Transverse colon (tissue), 4 donors: Measurements from ENCODE around the gene NOP53. TPM values are rescaled to one million over a fixed set of nuclear protein-coding genes. Genes with fewer than 3 reads are reported as not detected.
A peak's percentile ranks its signal among the peaks of the same experiment; 100 is the strongest.
"Not testable (repeated sequence)": the region's sequence is repeated elsewhere in the genome, so short reads cannot be mapped to it uniquely, and the experiment has no call there.

ENCODE experiments used
- DNase-seq: peaks from one replicate; pipeline ENCODE4 v3.0.0-alpha.2; 2019
- H3K27ac ChIP-seq, 4 donors: fragments of 200-600 bp; sonication (generic); 2 replicates each; pipeline ENCODE4 v1.5.1; 2016 to 2018; ENCODE audit warnings: inconsistent platforms in 4 of 4
- H3K27me3 ChIP-seq: fragments of 200-600 bp; sonication (generic); 2 replicates; pipeline ENCODE4 v1.5.1; 2017; ENCODE audit warnings: inconsistent platforms
- H3K36me3 ChIP-seq, 4 donors: fragments of 200-600 bp; sonication (generic); 2 replicates each; pipeline ENCODE4 v1.5.1; 2017 to 2019; ENCODE audit warnings: inconsistent platforms in 4 of 4
- H3K4me1 ChIP-seq, 4 donors: fragments of 200-600 bp; sonication (generic); 2 replicates each; pipeline ENCODE4 v1.5.1; 2017 to 2020; ENCODE audit warnings: inconsistent platforms in 4 of 4
- H3K4me3 ChIP-seq, 4 donors: fragments of 200-600 bp; sonication (generic); 1 replicate in 1 of 4; 2 replicates in 3 of 4; pipeline versions ENCODE4 v1.5.1 to v1.6.1; 2017 to 2019; ENCODE audit warnings: inconsistent platforms in 4 of 4
- H3K9me3 ChIP-seq, 2 donors: fragments of 200-600 bp; sonication (generic); 2 replicates each; pipeline ENCODE4 v1.5.1; 2017 to 2019; ENCODE audit warnings: inconsistent platforms in 2 of 2
- EP300 ChIP-seq: sonication (generic); formaldehyde crosslinking; IDR thresholded peaks from one replicate; pipeline ENCODE4 v1.6.1; 2017; ENCODE audit warnings: antibody characterized with exemption, low read depth
- POLR2A ChIP-seq: fragments of 450-650 bp; IDR thresholded peaks from one replicate; pipeline ENCODE4 v1.6.1; 2016; ENCODE audit warnings: antibody characterized with exemption, mild to moderate bottlenecking, moderate library complexity
- POLR2AphosphoS5 ChIP-seq, 3 donors: sonication (generic); formaldehyde crosslinking; IDR thresholded peaks; one replicate each; pipeline ENCODE4 v1.6.1; 2016; ENCODE audit warnings: antibody characterized with exemption in 3 of 3
- WGBS, 2 donors: methylation state at CpG; one replicate each; pipeline ENCODE4 v1.1.5; 2018; ENCODE audit warnings: low coverage in 1 of 2; 5-methylcytosine and 5-hydroxymethylcytosine counted together
- in situ Hi-C, 4 donors: fragments of 200-750 bp; cut with MboI; loops; one replicate each; pipeline versions ENCODE4 v1.15.0 to v1.15.1; 2017; ENCODE audit warnings: low sequenced_read_pairs in 3 of 4, low pct_ligation_motif_present in 1 of 4, low pct_unique_long_range_greater_than_20kb in 1 of 4
- intact Hi-C: fragments of 100-400 bp; cut with DNase I; formaldehyde crosslinking; loops from one replicate; pipeline ENCODE4 v1.15.1; 2023; ENCODE audit warnings: low total_unique reads
- total RNA-seq, 4 donors: library from RNA; depleted of rRNA; stranded (reverse); fragments of >200 nt; gene quantifications; one replicate each; pipeline ENCODE4 v1.1.0, GENCODE V29; 2016
- TF ChIP-seq, protein P1 (sequence below), 5 experiments: fragments of 200-600 bp in 3 of 5; fragments of 450-650 bp in 2 of 5; sonication (generic) in 3 of 5; IDR thresholded peaks; 1 replicate in 2 of 5; 2 replicates in 3 of 5; pipeline ENCODE4 v1.5.1; 2016 to 2017; ENCODE audit warnings: antibody characterized with exemption in 5 of 5, inconsistent platforms in 3 of 5, mild to moderate bottlenecking in 2 of 5, moderate library complexity in 1 of 5

NOP53 gene
- total RNA-seq, 4 donors from 2014 or later: 239 to 490 (median 364) TPM

DNA sequence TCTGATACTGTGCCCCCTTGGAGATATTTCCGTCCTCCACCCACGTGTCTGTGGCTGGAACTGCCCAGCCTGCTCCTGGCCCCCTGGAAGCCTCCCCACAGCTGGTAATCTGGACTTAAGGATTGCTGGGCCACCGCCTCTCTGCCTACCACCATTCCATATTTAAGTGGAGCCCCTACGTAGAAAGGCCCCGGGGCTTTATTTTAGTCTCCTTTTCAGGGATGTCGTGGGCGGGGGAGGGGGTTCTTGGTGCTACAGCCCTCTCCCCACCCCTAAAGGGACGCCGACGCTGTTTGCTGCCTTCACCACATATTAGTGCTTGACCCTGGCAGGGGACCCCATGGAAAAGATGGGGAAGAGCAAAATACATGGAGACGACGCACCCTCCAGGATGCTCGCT lies 2.7 kb upstream of the NOP53 start:
- H3K9me3 ChIP-seq: no peaks in the 10 kb centered on the region
- DNase-seq: no peak
- in situ Hi-C loops: no loop called here
- H3K27ac ChIP-seq: peak overlapping the region; percentile 95 to 98 (median 96)
- 54% methylated on average over 13 of the region's 13 CpGs; no CpG with 5 or more reads in 1 of the 2 donors for WGBS, 2 donors
- peaks cover 0 to 5% (median 0%) of the 10 kb centered on the region in 4 donors for H3K36me3 ChIP-seq
- intact Hi-C loops: loop anchor here (2.0 kb wide), 1 partner anchor 30 kb away; the partner anchor contains the start of gene EHD2
- TF ChIP-seq POLR2AphosphoS5 (IDR thresholded peaks at IDR 0.05) (no peak), EP300 (no peak), POLR2A (no peak)
- TF ChIP-seq, protein P1, sequence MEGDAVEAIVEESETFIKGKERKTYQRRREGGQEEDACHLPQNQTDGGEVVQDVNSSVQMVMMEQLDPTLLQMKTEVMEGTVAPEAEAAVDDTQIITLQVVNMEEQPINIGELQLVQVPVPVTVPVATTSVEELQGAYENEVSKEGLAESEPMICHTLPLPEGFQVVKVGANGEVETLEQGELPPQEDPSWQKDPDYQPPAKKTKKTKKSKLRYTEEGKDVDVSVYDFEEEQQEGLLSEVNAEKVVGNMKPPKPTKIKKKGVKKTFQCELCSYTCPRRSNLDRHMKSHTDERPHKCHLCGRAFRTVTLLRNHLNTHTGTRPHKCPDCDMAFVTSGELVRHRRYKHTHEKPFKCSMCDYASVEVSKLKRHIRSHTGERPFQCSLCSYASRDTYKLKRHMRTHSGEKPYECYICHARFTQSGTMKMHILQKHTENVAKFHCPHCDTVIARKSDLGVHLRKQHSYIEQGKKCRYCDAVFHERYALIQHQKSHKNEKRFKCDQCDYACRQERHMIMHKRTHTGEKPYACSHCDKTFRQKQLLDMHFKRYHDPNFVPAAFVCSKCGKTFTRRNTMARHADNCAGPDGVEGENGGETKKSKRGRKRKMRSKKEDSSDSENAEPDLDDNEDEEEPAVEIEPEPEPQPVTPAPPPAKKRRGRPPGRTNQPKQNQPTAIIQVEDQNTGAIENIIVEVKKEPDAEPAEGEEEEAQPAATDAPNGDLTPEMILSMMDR (IDR thresholded peaks at IDR 0.05): no peak
- peaks cover 24 to 42% (median 34%) of the 10 kb centered on the region in 4 donors for H3K4me1 ChIP-seq
- H3K27me3 ChIP-seq: no peaks in the 10 kb centered on the region
- H3K4me3 ChIP-seq: peak overlapping the region in 2 of 4 donors; percentile 39 to 54

DNA sequence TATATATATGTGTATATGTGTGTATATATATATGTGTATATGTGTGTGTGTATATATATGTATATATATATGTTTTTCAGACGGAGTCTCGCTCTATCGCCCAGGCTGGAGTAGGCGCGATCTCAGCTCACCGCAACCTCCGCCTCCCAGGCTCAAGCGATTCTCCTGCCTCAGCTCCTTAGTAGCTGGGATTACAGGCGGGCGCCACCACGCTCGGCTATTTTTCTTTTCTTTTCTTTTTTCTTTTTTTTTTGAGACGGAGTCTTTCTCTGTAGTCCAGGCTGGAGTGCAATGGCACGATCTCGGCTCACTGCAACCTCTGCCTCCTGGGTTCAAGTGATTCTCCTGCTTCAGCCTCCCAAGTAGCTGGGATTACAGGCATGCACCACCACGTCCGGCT lies 783 bp downstream of the NOP53 start:
- H3K27me3 ChIP-seq, DNase-seq, in situ Hi-C loops, intact Hi-C loops, H3K9me3 ChIP-seq: not testable (repeated sequence)
- peaks cover 0 to 26% (median 10%) of the 10 kb centered on the region in 4 donors for H3K36me3 ChIP-seq
- H3K4me1 ChIP-seq: peaks cover 24 to 45% (median 34%) of the 10 kb centered on the region in 4 donors
- peak overlapping the region in 3 of 4 donors; percentile 96 to 98 (median 97) for H3K27ac ChIP-seq
- peak overlapping the region; percentile 80 to 98 (median 80) for H3K4me3 ChIP-seq
- 74 to 76% methylated on average over 14 to 17 of the region's 17 CpGs for WGBS, 2 donors

DNA sequence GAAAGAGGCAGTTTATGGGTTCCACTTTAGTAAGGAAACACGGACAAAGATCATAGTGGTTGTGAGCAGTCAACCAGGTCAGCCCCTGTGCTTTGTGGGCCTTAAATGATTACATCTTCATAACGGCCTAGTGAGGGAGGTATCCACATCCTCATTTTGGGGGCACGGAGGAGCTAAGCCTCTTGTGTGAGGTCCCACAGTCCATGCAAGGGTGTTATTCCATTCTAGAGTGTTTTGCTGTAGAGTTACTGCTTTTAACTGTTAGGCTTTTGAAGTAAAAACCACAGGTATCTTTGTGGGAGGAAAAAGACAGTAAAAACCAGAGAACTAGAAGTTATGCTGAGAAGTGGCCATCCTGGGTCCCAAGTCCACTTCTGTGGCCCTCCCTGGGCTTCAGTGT lies 4.0 kb downstream of the NOP53 start:
- intact Hi-C loops (no loop called here), in situ Hi-C loops (no loop called here)
- WGBS, 2 donors: 57 to 60% methylated on average over 2 to 3 of the region's 3 CpGs
- Histone ChIP-seq H3K27ac (no peak overlapping the region), H3K27me3 (no peaks in the 10 kb centered on the region), H3K9me3 (no peaks in the 10 kb centered on the region), H3K36me3 (peaks cover 0 to 53% (median 18%) of the 10 kb centered on the region in 4 donors), H3K4me1 (peaks cover 14 to 27% (median 18%) of the 10 kb centered on the region in 4 donors), H3K4me3 (no peak overlapping the region)
- DNase-seq: no peak
- TF ChIP-seq, protein P1 (IDR thresholded peaks at IDR 0.05): no peak
- TF ChIP-seq POLR2A (no peak), POLR2AphosphoS5 (IDR thresholded peaks at IDR 0.05) (no peak)

DNA sequence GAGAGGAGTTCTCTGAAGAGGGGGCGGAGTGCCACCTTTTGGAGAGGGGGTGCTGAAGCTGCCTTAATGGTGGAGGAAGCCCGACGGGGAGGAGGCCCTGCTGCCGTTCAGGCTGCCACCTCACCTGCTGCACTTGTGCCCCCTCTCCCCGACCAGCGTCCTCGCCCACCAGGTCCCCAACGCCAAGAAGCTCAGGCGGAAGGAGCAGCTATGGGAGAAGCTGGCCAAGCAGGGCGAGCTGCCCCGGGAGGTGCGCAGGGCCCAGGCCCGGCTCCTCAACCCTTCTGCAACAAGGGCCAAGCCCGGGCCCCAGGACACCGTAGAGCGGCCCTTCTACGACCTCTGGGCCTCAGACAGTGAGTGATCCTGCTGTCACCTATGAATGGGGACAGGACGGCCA lies 5.4 kb downstream of the NOP53 start:
- Histone ChIP-seq H3K9me3 (no peaks in the 10 kb centered on the region), H3K27ac (no peak overlapping the region), H3K36me3 (peaks cover 0 to 64% (median 25%) of the 10 kb centered on the region in 4 donors), H3K4me1 (peaks cover 11 to 18% (median 12%) of the 10 kb centered on the region in 4 donors), H3K27me3 (no peaks in the 10 kb centered on the region), H3K4me3 (no peak overlapping the region)
- WGBS, 2 donors: 95% methylated on average over 18 of the region's 18 CpGs; no CpG with 5 or more reads in 1 of the 2 donors
- in situ Hi-C loops (no loop called here), intact Hi-C loops (no loop called here)
- TF ChIP-seq, protein P1 (IDR thresholded peaks at IDR 0.05): no peak
- TF ChIP-seq POLR2AphosphoS5 (IDR thresholded peaks at IDR 0.05): no peak
- TF ChIP-seq POLR2A: no peak
- TF ChIP-seq EP300: no peak
- DNase-seq: no peak
